HG02571 (cell line): ENCODE data around the gene SRD5A1.

ENCODE experiments used
- ATAC-seq: cut with Tn5 transposase; IDR thresholded peaks from one replicate; pipeline ENCODE4 v1.9.1; 2021; ENCODE audit warnings: mild to moderate bottlenecking, moderate library complexity; ENCODE audit not compliant: unreplicated experiment

Gene SRD5A1

DNA sequence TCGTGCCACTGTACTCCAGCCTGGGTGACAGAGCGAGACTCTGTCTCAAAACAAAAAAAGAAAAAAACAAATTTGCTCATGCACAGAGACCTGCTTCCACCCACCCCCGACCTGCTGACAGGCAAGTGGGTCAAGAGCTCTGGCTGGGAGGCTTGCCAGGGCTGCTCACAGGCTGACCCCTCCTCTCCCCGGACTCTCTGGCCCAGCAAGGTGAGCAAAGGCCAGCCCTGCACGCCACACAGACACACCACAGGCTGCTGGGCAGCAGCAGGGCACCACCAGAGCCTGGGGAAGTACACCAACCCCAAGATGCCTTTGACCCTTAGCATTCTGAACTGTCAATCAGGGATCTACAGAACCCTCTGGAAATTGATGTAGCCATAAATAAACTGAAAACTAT is 29.6 kb upstream of the SRD5A1 start:
- ATAC-seq = no peak

DNA sequence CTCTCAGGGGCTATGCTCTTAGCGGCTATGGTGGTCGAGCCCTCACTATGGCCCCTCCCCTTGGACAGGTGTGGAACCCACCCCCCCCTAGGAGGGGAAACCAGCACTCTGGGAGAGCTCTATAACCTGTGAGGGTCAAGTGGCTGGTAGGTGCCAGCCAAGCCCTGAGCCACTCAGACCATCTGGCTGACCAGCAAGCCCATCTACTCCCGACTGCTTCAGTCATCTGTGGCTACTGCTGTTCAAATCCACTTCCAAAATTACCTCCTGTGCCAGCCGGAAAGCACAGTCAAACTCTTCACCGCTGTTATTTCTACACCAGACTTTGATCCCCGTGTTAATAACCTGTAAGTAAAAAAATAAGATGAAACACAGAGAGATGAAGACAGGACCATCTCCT is 28.9 kb upstream of the SRD5A1 start:
- no peak for ATAC-seq

- ATAC-seq = no peak
Measured at GRCh38 chr5:6604946-6605345, 28.3 kb upstream of the SRD5A1 start.

- ATAC-seq = no peak
Measured at GRCh38 chr5:6606884-6607558, 26.2 kb upstream of the SRD5A1 start.

GRCh38 chr5:6607559-6607936 is 25.7 kb upstream of the SRD5A1 start:
- no peak for ATAC-seq

- no peak for ATAC-seq
Measured at GRCh38 chr5:6608016-6608415, 25.2 kb upstream of the SRD5A1 start.

DNA sequence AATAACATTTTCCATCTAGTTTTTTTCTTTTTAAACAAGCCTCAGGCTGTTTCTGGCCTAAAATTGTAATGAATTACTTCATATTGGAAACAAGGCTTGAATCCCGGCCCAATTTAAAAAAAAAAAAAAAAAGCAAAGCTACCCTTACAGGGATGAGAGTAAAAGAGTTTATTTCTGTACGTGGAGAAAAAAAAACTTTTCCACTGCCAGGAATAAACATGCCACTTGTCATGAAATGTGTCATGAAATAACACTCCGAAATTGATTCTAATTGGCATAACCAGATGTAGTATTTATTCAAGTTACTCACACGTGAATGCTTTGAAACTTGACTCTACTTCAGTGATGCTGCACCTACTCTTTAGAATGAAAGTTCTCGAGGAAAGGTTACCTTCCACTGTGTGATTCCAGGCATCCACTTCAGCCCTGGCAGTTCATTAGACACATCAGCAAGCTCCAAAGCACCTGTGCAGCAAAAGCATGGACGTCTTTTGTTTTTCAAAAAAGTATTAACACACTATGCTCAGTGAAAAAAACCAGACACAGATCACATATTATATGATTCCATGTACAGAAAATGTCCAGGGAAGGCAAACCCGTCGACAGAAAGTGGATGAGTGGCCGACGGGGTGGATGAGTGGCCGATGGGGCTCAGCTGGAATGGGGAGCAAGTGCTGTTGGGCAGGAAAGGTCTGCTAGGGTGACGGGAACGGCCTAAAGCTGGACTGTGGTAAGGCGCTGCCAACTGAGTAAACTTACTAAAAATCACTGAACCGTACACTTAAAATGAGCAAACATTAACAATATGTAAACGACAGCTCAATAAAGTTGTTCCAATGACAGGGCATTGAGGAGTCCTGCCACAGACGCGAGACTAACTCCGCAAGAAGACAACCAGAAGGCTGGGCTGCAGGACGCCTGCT is 21.6 kb upstream of the SRD5A1 start:
- no peak for ATAC-seq

DNA sequence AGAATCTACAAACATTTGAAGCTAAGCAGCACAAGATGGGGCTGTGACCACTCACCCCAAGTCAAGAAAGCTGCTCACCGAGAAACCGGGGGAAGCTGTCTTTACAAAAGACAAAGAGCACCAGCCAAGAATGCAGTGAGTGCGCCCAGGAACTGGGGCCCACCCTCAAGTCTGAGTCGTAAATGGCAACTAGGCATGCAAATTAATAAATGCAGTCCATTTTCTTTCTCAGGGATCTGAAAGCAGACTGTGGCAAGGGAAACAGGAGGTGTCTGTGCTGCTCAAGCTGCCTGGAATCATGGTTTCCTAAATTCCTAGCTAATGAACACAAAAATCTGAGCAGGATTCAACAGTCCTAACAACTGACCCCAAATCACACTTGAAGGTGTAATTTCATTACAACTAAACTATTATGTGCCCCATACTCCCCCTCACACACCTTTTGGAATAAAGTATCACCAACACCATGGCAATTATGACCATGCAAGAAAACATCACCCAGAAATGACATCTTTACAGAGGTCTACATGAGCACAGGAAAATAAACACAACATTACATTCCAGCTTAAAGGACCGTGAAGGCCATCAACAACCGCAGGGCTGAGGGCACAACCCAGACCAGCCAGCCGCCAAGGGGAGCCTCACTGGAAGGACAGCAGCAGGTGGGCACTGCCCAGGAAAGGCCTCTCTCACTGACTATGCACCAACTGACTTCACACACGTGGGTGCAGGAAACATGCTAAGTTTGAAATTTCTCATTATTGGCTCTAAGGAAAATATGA is 18.0 kb upstream of the SRD5A1 start:
- no peak for ATAC-seq

DNA sequence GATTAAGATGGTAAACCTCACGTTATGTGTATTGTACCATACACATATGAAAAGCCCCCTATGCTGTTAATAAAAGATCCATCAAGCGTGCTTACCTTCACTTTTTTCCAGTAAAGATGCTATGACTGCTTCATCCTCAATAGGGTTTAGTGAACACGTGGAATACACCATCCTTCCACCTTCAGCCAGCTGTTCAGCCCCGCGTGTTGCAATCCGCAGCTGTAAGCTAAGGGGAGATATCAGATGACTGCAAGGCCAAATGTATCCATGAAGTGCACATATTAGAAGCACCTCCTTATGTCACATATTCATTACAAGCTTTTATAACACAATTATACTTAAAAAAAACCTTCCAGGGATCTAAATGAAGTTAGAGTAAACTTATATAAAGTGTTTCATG is 16.6 kb upstream of the SRD5A1 start:
- ATAC-seq = no peak

DNA sequence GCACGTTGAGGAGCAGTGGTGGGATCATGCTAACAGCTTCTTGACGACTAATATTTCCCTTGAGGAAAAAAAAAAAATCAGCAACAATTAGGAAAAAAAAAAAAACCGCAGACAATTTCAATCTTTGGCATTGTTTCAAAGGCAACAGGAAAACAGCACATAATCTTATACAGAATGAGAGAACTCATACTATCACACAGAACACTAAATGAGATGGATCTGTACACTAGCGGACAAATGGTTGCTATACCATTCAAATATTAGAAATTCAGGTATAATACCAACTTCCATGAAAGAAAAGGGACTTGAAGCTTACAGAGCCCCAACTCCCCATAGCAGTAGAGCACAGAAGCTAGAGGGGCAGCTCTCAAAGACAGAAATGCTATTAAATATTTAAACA is 10.0 kb upstream of the SRD5A1 start:
- ATAC-seq = no peak

GRCh38 chr5:6623941-6624340 is 9.3 kb upstream of the SRD5A1 start:
- ATAC-seq = no peak

- ATAC-seq = no peak
Measured at GRCh38 chr5:6626508-6626907, 6.7 kb upstream of the SRD5A1 start.

DNA sequence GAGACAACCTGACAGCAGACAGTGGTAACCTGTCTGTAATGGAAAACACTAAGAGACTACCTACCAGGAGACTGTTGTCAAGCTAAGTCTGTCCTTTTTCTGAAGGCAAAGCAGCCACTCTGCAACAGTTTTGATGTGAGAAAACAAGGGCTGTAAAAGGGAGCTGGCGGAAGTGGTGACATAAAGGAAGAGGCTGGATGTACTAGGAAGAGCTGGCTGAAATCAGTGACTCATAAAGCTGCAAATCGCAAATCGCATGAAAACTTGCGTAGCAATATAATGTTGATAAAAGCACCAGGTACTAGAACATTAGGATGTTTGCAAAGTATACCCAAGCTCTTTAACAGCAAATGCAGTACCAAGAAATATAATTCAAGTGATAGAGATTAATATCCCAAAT is 1.8 kb upstream of the SRD5A1 start:
- ATAC-seq = no peak

GRCh38 chr5:6632324-6632887 is 834 bp upstream of the SRD5A1 start:
- peak; percentile 27 for ATAC-seq

DNA sequence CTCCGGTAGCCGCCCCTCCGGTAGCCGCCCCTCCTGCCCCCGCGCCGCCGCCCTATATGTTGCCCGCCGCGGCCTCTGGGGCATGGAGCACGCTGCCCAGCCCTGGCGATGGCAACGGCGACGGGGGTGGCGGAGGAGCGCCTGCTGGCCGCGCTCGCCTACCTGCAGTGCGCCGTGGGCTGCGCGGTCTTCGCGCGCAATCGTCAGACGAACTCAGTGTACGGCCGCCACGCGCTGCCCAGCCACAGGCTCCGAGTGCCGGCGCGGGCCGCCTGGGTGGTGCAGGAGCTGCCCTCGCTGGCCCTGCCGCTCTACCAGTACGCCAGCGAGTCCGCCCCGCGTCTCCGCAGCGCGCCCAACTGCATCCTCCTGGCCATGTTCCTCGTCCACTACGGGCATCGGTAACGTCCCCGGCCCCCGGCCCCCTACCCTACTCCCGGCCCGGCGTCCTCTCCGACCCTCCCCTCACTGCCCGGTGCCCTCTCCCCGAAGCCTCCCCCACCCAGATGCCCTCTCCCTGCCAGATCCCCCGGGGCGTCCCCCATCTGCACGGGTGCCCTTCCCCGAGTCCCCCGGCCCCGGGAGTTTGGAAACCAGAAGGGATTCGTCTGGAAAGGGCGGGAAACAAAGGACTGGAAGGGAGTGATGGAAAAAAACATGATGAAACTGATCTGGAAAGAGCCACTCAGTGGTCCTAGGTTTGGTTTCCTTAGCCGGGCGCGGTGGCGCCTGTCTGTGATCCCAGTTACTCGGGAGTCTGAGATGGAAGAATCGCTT is 417 bp downstream of the SRD5A1 start:
- peak; percentile 49 for ATAC-seq

- ATAC-seq = no peak
Measured at GRCh38 chr5:6634306-6634705, 1.1 kb downstream of the SRD5A1 start.

DNA sequence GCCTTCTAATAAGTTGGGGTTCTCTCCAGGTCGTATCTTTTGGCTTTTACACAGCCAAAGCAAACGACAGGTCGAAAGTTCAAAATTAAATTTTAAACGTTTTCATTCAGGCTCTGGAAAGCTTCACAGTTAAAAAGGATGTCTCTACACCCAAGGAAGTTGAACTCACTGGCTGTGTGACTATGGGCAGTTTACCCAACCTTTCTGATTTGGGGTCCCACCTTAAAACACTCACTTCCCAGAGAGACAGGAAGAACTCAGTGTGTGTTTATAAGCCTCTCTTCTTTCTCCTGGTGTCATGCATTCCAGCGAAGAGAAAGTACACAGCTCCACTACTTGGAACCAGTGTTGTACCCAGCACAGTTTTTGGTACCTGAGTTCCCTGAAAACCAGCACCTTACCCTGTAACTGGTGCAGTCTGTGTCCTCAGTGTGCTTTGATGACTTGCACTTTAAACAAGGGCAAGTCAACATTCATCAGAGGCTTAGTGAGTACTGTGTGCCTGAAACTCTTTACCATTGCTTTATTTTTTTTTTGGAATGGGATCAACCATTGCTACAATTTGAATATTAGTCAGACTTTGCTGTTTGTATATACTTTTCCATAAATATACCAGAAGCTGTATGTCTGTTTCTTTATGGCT is 1.7 kb downstream of the SRD5A1 start:
- no peak for ATAC-seq

GRCh38 chr5:6636293-6636692 is 3.1 kb downstream of the SRD5A1 start:
- ATAC-seq = no peak

GRCh38 chr5:6637022-6637421 is 3.8 kb downstream of the SRD5A1 start:
- ATAC-seq = no peak

DNA sequence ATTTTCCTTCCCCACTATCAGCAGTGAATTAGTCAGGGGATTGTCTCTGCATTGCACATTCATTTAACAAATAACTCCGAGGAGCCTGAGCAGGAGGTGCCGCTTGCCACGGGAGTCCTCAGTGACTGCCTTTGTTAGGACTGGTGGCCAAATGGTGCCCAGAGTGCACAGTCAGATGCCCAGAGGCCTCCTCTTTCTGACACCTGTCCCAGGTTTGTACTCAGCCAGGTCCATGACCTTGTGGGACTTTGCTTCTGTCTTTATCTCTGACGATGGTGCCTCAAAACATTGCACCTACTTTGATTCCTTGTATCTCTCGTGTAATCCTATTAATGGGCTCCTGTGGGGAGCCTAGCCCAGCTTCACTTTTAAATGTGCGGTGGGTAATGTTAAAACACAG is 4.3 kb downstream of the SRD5A1 start:
- no peak for ATAC-seq
